Keratinocyte (primary cell): ENCODE data around the gene KDM4B.

Experiments
- CTCF ChIP-seq, 3 experiments: IDR thresholded peaks in 1 of 3; conservative IDR thresholded peaks in 1 of 3; optimal IDR thresholded peaks in 1 of 3; 2 replicates in 2 of 3; 3 replicates in 1 of 3; pipeline versions ENCODE3 to v1.5.1; 2011; ENCODE audit warnings: low read length in 3 of 3, mild to moderate bottlenecking in 3 of 3, moderate library complexity in 2 of 3, control low read depth in 1 of 3, inconsistent platforms in 1 of 3; ENCODE audit not compliant: insufficient read depth in 2 of 3; ENCODE audit errors: extremely low read depth in 1 of 3
- EZH2 ChIP-seq: IDR thresholded peaks from one replicate; pipeline ENCODE4 v1.6.1; 2012; ENCODE audit warnings: inconsistent platforms, mild to moderate bottlenecking, low read length, moderate library complexity

- TF ChIP-seq CTCF (optimal IDR thresholded peaks at IDR 0.05 in 1 of 3, IDR thresholded peaks at IDR 0.05 in 1 of 3, conservative IDR thresholded peaks at IDR 0.05 in 1 of 3; ENCODE audit: extremely low read depth in 1 of 3, insufficient read depth in 2 of 3, low read length in 3 of 3) (no peak), EZH2 (no peak)
Observed at GRCh38 chr19:5059793-5060192, 90.9 kb downstream of the KDM4B start.
